ENCODE results near the gene IL17REL. TPM values are rescaled to one million over a fixed set of nuclear protein-coding genes. Genes with fewer than 3 reads are reported as not detected.

The IL17REL gene
- total RNA-seq, 3 donors from 2014 or later = 0.09 to 0.43 TPM; not detected in 1

GRCh38 chr22:49970528-49971231 lies 41.9 kb downstream of the IL17REL start:
- Histone ChIP-seq H3K36me3 (ENCODE audit: low read depth) (no peaks in the 10 kb centered on the region), H3K9me3 (no peaks in the 10 kb centered on the region), H3K4me1 (ENCODE audit: low read depth) (peaks cover 30% of the 10 kb centered on the region), H3K4me3 (no peak overlapping the region)
- intact Hi-C loops (cut with DNase I, micrococcal nuclease) = no loop called here
- DNase-seq (peak; percentile 93 to 98 (median 93)), ATAC-seq (peak; percentile 85)
- TF ChIP-seq CTCF (IDR thresholded peaks at IDR 0.05) = no peak

- peak in 2 of 3 donors; percentile 56 to 57 for DNase-seq
- TF ChIP-seq CTCF (IDR thresholded peaks at IDR 0.05) = no peak
- intact Hi-C loops (cut with DNase I, micrococcal nuclease) = no loop called here
- Histone ChIP-seq H3K4me3 (no peak overlapping the region), H3K4me1 (ENCODE audit: low read depth) (peaks cover 34% of the 10 kb centered on the region), H3K9me3 (no peaks in the 10 kb centered on the region), H3K36me3 (ENCODE audit: low read depth) (no peaks in the 10 kb centered on the region)
- no peak for ATAC-seq
Observed at GRCh38 chr22:49969751-49970527, 42.6 kb downstream of the IL17REL start.

DNA sequence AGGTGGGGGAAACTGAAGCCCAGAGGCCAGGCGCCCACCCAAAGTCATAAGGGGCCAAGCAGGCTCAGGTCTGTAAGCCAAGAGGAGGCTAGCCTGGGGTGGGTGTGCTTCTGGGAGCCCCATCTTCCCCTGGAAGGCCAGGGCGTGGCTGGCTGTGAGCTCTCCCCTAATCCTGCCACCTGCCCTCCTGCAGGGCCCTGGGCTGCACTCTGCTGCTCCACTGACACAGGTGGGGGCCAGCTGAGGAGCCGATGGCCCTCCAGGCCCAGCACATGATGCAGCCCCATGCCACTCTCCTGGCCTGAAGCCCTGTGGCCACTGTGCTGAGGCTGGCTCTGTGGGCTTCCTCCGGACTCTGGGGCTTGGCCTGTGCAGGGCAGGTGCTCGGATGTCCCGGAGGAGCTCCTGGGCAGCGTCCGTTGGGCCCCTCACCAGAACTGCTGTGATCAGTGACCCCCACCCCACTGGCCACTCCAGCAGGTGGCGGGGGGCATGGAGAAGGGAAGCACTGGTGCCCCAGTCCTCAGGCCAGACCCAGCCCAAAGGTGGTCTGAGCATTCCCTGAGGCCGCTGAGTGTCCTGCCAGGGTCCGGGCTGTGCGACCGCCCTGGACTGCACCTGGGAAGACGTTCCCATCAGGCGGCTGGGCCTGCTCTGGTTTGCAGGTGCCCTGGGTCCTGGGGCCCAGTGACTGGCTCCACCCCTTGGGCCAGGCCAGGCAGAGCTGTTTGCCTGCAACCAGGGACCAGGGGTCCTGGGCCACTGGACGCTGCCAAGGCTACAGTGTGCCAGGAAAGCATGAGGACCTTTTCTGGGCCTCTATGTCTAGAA lies 43.5 kb downstream of the IL17REL start:
- DNase-seq (peak; percentile 13 to 66 (median 38)), ATAC-seq (no peak)
- H3K4me3 ChIP-seq = no peak overlapping the region
- no peak for TF ChIP-seq CTCF (IDR thresholded peaks at IDR 0.05)
- intact Hi-C loops (cut with DNase I, micrococcal nuclease) = no loop called here
- peaks cover 5% of the 10 kb centered on the region for H3K36me3 ChIP-seq (ENCODE audit: low read depth)
- peaks cover 34% of the 10 kb centered on the region for H3K4me1 ChIP-seq (ENCODE audit: low read depth)
- H3K9me3 ChIP-seq = no peaks in the 10 kb centered on the region

- H3K4me1 ChIP-seq (ENCODE audit: low read depth) = peaks cover 41% of the 10 kb centered on the region
- DNase-seq (peak in 2 of 3 donors; percentile 41 to 60), ATAC-seq (no peak)
- no peaks in the 10 kb centered on the region for H3K9me3 ChIP-seq
- TF ChIP-seq CTCF (IDR thresholded peaks at IDR 0.05) = no peak
- no peak overlapping the region for H3K4me3 ChIP-seq
- H3K36me3 ChIP-seq (ENCODE audit: low read depth) = peaks cover 5% of the 10 kb centered on the region
- intact Hi-C loops (cut with DNase I, micrococcal nuclease) = no loop called here
Observed at GRCh38 chr22:49968313-49968830, 44.2 kb downstream of the IL17REL start.

GRCh38 chr22:49967706-49968208 lies 44.8 kb downstream of the IL17REL start:
- intact Hi-C loops (cut with DNase I, micrococcal nuclease) = no loop called here
- no peak for ATAC-seq
- peak; percentile 39 to 69 (median 52) for DNase-seq
- Histone ChIP-seq H3K4me3 (no peak overlapping the region), H3K4me1 (ENCODE audit: low read depth) (peaks cover 47% of the 10 kb centered on the region), H3K9me3 (no peaks in the 10 kb centered on the region), H3K36me3 (ENCODE audit: low read depth) (peaks cover 5% of the 10 kb centered on the region)
- no peak for TF ChIP-seq CTCF (IDR thresholded peaks at IDR 0.05)
